ENCODE measurements around the gene COPS7A.
"Not testable (repeated sequence)": the region's sequence is repeated elsewhere in the genome, so short reads cannot be mapped to it uniquely, and the experiment has no call there.

COPS7A gene

DNA sequence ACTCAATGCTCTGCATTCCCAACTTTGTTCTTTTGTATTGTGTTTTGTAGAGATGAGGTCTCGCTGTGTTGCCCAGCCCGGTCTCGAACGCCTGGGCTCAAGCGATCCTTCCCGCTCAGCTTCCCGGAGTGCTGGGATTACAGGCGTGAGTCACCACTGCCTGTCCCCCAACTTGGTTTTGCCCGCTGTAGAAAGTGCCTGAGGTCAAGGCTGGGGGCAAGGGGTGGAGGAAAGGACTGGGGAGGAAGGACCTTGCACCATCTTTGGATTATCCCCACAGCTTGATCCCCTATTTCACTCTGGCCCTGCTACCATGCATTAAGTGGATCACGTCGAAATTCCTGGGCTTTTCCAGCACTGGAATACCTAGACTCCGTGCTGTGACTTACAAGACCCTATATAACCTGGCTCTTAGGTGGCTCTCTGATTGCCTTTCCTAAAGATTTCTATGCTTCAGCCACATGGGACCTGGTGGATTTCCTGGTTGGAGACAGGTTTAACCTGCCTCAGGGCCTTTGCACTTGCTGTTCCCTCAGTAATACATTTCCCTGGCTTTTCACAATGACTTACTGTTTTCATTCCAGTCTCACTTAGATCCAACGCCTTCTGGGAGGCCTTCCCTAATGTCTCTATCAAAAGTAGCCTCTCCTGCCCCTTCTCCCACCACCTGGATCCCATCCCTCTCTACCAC is 22.6 kb upstream of the COPS7A start:
- no peak for DNase-seq

DNA sequence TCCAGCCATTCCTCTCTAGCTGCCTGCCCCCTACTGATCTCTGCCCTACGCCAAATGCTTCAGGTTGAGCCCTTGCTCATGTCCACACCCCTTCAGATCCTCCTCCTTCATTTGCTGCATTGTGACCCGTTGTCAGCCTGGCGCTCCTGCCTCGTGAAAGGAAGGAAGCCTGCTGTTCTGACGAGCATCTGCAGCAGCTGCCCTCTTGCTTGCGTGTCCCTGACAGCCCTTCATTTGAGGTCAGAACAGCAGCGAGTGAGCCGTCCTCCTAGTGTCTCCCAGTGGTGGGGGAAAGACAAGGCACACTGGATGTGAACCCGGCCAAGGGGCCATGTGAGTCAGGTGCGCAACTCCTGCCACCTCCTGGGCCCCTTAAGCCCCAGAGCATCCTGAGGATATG is 20.2 kb upstream of the COPS7A start:
- no peak for DNase-seq

DNA sequence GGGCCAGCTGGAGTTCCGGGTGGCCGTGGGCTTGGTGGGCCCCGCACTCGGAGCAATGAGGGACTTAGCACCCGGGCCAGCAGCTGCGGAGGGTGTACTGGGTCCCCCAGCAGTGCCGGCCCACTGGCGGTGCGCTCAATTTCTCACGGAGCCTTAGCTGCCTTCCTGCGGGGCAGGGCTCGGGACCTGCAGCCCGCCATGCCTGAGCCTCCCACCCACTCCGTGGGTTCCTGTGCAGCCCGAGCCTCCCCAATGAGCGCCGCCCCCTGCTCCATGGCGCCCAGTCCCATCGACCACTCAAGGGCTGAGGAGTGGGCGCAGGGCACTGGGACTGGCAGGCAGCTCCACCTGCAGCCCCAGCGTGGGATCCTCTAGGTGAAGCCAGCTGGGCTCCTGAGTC is 15.5 kb upstream of the COPS7A start:
- DNase-seq: not testable (repeated sequence)

DNA sequence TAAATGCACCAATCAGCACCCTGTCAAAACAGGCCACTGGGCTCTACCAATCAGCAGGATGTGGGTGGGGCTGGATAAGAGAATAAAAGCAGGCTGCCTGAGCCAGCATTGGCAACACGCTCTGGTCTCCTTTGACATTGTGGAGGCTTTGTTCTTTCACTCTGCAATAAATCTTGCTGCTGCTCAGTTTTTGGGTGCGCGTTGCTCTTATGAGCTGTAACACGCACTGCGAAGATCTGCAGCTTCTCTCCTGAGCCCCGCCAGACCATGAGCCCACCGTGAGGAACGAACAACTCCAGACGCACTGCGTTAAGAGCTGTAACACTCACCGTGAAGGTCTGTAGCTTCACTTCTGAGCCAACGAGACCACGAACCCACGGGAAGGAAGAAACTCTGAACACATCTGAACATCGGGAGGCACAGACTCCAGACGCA is 14.9 kb upstream of the COPS7A start:
- no peak for DNase-seq

DNA sequence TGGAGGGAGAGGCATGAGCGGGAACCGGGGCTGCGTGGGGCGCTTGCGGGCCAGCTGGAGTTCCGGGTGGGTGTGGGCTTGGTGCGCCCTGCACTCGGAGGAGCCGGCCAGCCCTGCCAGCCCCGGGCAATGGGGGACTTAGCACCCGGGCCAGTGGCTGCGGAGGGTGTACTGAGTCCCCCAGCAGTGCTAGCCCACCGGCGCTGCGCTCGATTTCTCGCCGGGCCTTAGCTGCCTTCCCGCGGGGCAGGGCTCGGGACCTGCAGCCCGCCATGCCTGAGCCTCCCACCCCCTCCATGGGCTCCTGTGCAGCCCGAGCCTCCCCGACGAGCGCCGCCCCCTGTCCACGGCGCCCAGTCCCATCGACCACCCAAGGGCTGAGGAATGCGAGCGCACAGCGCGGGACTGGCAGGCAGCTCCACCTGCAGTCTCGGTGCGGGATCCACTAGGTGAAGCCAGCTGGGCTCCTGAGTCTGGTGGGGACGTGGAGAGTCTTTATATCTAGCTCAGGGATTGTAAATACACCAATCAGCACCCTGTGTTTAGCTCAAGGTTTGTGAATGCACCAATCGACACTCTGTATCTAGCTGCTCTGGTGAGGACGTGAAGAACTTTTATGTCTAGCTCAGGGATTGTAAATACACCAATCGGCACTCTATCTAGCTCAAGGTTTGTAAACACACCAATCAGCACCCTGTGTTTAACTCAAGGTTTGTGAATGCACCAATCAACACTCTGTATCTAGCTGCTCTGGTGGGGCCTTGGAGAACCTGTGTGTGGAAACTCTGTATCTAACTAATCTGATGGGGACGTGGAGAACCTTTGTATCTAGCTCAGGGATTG is 7.6 kb upstream of the COPS7A start:
- DNase-seq: not testable (repeated sequence)

GRCh38 chr12:6716874-6717437 is 6.9 kb upstream of the COPS7A start:
- DNase-seq: no peak

DNA sequence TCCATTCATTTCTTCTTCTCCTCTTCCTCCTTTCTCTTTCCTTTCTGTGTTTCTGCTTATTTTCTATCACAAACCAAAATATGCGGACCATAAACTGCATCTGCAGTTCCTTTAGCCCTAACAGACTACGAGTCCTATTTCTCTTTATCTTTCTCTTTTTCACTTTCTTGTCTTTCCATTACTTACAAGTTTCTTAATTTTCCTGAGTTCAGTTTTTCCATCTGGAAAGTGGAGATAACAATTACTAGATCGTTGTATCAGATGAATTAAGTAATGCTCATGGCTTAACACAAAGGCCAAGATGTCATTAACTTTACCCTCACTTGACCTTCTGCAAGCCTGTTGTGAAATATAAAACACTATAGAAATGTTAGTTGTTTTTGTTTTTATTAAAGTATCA is 983 bp upstream of the COPS7A start:
- no peak for DNase-seq

DNA sequence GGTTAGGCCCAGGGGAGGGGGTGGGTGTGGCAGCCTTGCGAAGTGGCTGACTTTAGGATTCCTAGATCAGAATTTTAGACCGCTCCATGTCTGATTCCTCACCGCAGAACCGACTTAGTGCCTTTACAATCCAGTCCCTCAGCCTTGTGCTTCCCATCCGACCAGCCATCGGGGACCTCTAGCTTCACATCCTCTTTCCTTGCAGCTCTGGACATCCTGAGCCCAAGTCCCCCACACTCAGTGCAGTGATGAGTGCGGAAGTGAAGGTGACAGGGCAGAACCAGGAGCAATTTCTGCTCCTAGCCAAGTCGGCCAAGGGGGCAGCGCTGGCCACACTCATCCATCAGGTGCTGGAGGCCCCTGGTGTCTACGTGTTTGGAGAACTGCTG is 557 bp downstream of the COPS7A start:
- DNase-seq: no peak

DNA sequence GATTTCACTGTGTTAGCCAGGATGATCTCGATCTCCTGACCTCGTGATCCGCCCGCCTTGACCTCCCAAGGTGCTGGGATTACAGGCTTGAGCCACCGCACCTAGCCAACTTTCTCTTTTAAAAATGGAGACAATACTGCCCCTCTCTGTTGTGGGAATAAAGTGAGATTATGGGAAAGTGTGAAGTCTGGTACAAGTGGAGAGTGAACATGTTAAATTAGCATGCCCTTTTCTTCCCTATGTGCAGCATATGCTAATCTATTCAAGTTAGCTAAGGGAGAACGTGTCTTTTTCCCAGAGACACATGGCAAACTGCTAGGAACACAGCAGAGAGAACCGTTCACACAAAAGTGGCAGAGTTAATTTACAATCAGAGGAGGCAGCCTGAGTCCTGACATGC is 1.5 kb downstream of the COPS7A start:
- DNase-seq: no peak

DNA sequence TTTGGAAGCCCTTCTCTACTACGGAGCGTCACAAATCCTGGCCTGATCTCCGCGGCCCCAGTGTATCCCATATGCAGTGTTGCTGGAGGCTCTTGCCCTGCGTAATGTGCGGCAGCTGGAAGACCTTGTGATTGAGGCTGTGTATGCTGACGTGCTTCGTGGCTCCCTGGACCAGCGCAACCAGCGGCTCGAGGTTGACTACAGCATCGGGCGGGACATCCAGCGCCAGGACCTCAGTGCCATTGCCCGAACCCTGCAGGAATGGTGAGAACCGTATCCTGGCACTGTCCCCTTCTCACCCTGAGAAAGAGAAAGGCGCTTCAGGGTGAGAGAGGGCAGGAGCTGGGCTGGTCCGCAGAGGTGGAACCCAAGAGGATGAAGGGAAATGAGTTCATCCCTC is 5.3 kb downstream of the COPS7A start:
- DNase-seq: no peak

DNA sequence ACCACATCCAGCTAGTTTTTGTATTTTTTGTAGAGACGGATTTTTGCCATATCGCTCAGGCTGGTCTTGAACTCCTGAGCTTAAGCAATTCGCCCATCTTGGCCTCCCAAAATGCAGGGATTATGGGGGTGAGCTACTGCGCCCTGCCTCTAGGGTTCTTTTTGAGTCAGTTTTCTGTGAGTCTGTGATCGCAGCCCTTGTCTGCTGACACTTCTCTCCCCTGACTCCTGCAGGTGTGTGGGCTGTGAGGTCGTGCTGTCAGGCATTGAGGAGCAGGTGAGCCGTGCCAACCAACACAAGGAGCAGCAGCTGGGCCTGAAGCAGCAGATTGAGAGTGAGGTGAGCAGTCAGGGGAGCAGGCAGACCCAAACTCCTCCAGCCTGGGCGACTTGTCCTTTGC is 6.3 kb downstream of the COPS7A start:
- DNase-seq: no peak

GRCh38 chr12:6734506-6735387 is 10.9 kb downstream of the COPS7A start:
- DNase-seq: no peak

DNA sequence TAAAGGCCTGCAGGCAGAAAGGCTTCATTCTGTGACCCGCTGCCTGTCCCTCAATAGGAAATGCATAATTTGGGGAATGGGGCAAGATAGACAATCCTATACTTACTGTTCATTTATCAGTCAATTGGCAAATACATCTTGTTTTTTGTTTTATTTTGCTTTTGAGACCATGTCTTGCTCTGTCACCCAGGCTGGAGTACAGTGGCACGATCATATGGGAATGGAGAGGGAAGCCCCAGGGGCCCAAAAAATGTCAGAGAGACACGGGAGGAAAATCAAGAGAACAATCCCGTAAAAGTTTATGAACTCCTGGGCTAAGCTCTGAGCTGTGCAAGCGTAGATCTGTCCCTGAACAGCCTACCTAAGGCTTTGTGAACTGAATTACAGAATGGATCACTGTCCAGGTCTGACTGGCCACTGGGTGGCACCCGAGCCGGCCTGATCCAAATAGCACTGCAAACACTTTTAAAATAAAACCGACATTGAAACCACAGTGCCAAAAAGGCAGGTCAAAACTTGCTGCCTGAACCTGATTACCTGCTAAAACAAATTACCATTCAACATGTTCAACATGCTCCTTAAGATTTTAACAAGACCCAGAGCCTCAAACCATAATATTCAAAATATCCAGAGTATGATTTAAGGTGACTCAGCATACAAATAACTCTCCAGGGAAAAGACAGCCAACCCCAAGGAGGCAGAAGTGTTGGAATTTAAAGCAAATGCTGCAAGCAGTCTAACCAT is 11.8 kb downstream of the COPS7A start:
- DNase-seq: peak; percentile 38

DNA sequence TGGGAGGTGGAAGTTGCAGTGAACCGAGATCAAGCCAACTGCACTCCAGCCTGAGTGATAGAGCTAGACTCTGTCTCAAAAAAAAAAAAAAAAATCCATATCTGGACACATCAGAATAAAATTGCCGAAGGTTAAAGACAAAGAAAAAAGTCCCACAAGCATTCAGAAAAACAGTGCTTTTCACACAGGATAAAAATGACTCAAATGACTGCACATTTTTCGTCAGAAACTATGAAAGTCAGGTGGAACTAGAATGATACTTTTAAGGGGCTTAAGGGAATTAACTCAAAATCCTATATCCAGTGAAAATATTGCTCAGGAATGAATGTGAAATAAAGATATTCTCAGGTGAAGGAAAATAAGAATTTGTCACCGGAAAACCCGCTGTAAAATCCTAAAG is 12.9 kb downstream of the COPS7A start:
- no peak for DNase-seq

DNA sequence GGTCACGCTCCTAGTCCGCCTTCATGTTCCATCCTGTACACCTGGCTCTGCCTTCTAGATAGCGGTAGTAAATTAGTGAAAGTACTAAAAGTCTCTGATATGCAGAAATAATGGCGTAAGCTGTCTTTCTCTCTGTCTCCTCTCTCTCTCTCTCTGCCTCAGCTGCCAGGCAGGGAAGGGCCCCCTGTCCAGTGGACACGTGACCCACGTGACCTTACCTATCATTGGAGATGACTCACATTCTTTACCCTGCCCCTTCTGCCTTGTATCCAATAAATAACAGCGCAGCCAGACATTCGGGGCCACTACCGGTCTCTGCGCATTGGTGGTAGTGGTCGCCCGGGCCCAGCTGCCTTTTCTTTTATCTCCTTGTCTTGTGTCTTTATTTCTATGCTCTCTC is 18.2 kb downstream of the COPS7A start:
- DNase-seq: not testable (repeated sequence)

GRCh38 chr12:6742834-6743233 is 19.0 kb downstream of the COPS7A start:
- DNase-seq: no peak

DNA sequence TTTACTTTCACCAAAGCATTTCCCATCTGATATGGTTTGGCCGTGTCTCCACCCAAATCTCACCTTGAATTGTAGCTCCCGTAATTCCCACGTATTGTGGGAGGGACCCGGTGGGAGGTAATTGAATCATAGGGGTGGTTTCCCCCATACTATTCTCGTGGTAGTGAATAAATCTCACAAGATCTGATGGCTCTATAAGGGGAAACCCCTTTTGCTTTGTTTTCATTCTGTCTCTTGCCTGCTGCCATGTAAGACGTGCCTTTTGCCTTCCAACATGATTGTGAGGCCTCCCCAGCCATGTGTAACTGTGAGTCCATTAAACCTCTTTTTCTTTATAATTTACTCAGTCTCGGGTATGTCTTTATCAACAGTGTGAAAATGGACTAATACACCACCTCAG is 19.5 kb downstream of the COPS7A start:
- not testable (repeated sequence) for DNase-seq

DNA sequence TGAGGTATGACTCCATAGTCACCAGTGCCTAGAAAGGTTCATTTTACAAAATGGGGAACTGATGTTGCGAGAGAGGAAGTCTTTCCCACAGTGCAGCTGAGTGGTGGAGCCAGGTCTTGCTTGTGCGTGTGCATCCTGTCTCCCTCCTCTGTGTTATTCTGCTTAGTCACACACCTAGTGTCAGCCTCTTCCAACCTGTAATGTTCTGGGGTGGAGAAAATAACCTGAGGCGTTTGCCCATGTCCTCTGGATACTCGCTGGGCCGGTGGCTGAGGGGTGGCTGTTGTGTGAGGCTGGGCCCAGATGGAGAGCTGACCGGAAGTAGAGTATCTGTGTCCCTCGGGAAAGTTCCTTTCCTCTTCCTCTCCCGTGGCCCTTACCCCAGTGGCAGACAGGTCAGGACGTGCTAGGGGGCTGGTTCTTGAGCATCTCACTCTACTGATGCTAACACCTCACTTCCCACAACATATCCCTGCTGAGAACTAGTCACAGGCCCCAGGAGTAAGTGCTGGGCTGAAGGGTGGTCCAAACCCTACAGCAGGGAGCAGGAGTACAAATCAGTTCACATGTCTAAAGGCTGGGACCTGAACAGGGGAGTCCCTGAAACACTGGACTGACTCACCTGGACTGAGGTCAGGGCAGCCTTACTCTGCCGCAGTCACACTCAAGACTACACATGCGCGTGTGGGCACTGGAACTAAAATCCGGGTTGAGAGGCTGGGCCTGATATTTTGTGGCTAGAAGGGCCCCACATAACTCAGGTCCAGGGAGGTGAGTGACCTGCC is 22.1 kb downstream of the COPS7A start:
- DNase-seq: no peak

- no peak for DNase-seq
These were observed 23.4 kb downstream of the COPS7A start for GRCh38 chr12:6747216-6747615.

GRCh38 chr12:6748761-6749160 is 24.9 kb downstream of the COPS7A start:
- no peak for DNase-seq

GRCh38 chr12:6750506-6750905 is 26.7 kb downstream of the COPS7A start:
- DNase-seq: no peak

DNA sequence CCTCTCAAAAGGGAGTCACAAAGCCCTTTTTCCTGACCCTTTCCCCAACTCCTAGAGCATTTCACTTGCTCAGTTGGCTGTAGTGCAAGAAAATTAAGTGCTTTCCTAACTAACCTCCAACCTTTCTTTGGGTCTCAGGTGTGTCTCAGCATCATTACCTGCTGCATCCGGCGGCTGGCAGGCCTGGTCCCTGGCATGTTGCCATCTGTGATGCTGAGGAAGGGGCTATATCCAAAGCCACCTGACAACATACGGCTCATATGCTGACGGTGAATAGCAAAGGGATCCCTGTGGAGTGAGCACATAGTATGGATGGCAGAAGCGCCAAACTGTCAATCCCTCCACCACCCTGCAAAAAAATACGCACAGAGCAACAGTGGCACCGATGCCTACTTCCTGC is 27.9 kb downstream of the COPS7A start:
- DNase-seq: no peak
